Activated B cell treated with CpG ODN at 0.5 μM for 24 hours (primary cell): Measurements from ENCODE around the gene NR3C2. TPM values are rescaled to one million over a fixed set of nuclear protein-coding genes. Genes with fewer than 3 reads are reported as not detected.

Experiments
- ATAC-seq: fragments of 200-7000 bp; cut with Tn5 transposase; one replicate; pipeline ENCODE4 v1.10.0; 2021; ENCODE audit warnings: low read depth, mild to moderate bottlenecking, moderate library complexity
- CTCF ChIA-PET: fragments of 350-600 bp; sonication (Branson Sonifier 250); formaldehyde crosslinking; loops from one replicate; lab custom pipeline; 2021; ENCODE audit warnings: antibody characterized with exemption; lab: Charles Lee
- POLR2A ChIA-PET: fragments of 350-600 bp; sonication (Branson Sonifier 250); formaldehyde crosslinking; loops from one replicate; lab custom pipeline; 2021; ENCODE audit warnings: antibody characterized with exemption; lab: Charles Lee
- DNase-seq: peaks from one replicate; pipeline ENCODE4 v3.0.0; 2022
- H3K27ac Mint-ChIP-seq: one replicate; pipeline ENCODE4 v1.8.0; 2020; ENCODE audit warnings: mixed read lengths
- H3K27me3 Mint-ChIP-seq: one replicate; pipeline ENCODE4 v1.8.0; 2021; ENCODE audit warnings: mixed read lengths
- H3K36me3 Mint-ChIP-seq: one replicate; pipeline ENCODE4 v1.8.0; 2021; ENCODE audit warnings: low read depth, mixed read lengths
- H3K4me1 Mint-ChIP-seq: one replicate; pipeline ENCODE4 v1.8.0; 2021; ENCODE audit warnings: mixed read lengths
- H3K4me3 Mint-ChIP-seq: one replicate; pipeline ENCODE4 v1.8.0; 2020; ENCODE audit warnings: mild to moderate bottlenecking, mixed read lengths
- H3K9me3 Mint-ChIP-seq: one replicate; pipeline ENCODE4 v1.8.0; 2020; ENCODE audit warnings: mixed read lengths
- CTCF ChIP-seq: fragments of 200-600 bp; IDR thresholded peaks from one replicate; pipeline ENCODE4 v1.8.0; 2022; ENCODE audit warnings: antibody characterized with exemption, mild to moderate bottlenecking
- intact Hi-C: fragments of 100-400 bp; cut with micrococcal nuclease; formaldehyde crosslinking; loops from one replicate; pipeline ENCODE4 v1.15.1; 2024
- total RNA-seq: library from RNA; stranded (reverse); gene quantifications from 2 replicates; pipeline ENCODE4 v1.2.3, GENCODE V29; 2022

Gene NR3C2
- total RNA-seq, 1 donor from 2014 or later = 4.5 TPM

GRCh38 chr4:148396986-148397673 lies 45.1 kb downstream of the NR3C2 start:
- ChIA-PET CTCF (interaction anchor here (1.2 kb wide), 1 partner anchor 11 kb away, joined by 3 read pairs; no protein-coding TSS in a partner anchor), POLR2A (no interaction called here)
- Mint-ChIP-seq H3K27ac (no peak overlapping the region), H3K4me1 (no peaks in the 10 kb centered on the region), H3K9me3 (no peaks in the 10 kb centered on the region), H3K27me3 (no peaks in the 10 kb centered on the region), H3K36me3 (no peaks in the 10 kb centered on the region), H3K4me3 (no peak overlapping the region)
- intact Hi-C loops = no loop called here
- no peak for TF ChIP-seq CTCF
- no peak for ATAC-seq
- DNase-seq = no peak

- Mint-ChIP-seq H3K9me3 (no peaks in the 10 kb centered on the region), H3K27me3 (no peaks in the 10 kb centered on the region), H3K4me3 (no peak overlapping the region), H3K4me1 (no peaks in the 10 kb centered on the region), H3K27ac (no peak overlapping the region), H3K36me3 (no peaks in the 10 kb centered on the region)
- ChIA-PET CTCF (no interaction called here), POLR2A (no interaction called here)
- ATAC-seq (no peak), DNase-seq (no peak)
- TF ChIP-seq CTCF = no peak
- intact Hi-C loops = no loop called here
These were observed 46.4 kb downstream of the NR3C2 start for GRCh38 chr4:148395771-148396170.

- no peaks in the 10 kb centered on the region for H3K27me3 Mint-ChIP-seq
- H3K4me1 Mint-ChIP-seq = no peaks in the 10 kb centered on the region
- POLR2A ChIA-PET = no interaction called here
- no peak overlapping the region for H3K4me3 Mint-ChIP-seq
- ATAC-seq (no peak), DNase-seq (no peak)
- CTCF ChIA-PET = no interaction called here
- H3K36me3 Mint-ChIP-seq = no peaks in the 10 kb centered on the region
- no peak for TF ChIP-seq CTCF
- no peaks in the 10 kb centered on the region for H3K9me3 Mint-ChIP-seq
- no peak overlapping the region for H3K27ac Mint-ChIP-seq
- intact Hi-C loops = no loop called here
These were observed 51.2 kb downstream of the NR3C2 start for GRCh38 chr4:148391056-148391455.

GRCh38 chr4:148390311-148390710 lies 51.9 kb downstream of the NR3C2 start:
- intact Hi-C loops = no loop called here
- Mint-ChIP-seq H3K9me3 (no peaks in the 10 kb centered on the region), H3K4me3 (no peak overlapping the region), H3K36me3 (no peaks in the 10 kb centered on the region), H3K27me3 (no peaks in the 10 kb centered on the region), H3K27ac (no peak overlapping the region), H3K4me1 (no peaks in the 10 kb centered on the region)
- ChIA-PET CTCF (no interaction called here), POLR2A (no interaction called here)
- no peak for DNase-seq
- ATAC-seq = no peak
- no peak for TF ChIP-seq CTCF

GRCh38 chr4:148380291-148380690 lies 61.9 kb downstream of the NR3C2 start:
- ChIA-PET POLR2A (interaction anchor here (0.6 kb wide), 1 partner anchor 775 kb away, joined by 3 read pairs; no protein-coding TSS in a partner anchor), CTCF (no interaction called here)
- ATAC-seq = no peak
- TF ChIP-seq CTCF = no peak
- peaks cover 10% of the 10 kb centered on the region for H3K9me3 Mint-ChIP-seq
- intact Hi-C loops = no loop called here
- no peak overlapping the region for H3K4me3 Mint-ChIP-seq
- no peak overlapping the region for H3K27ac Mint-ChIP-seq
- H3K4me1 Mint-ChIP-seq = peaks cover 12% of the 10 kb centered on the region
- DNase-seq = no peak
- H3K36me3 Mint-ChIP-seq = peaks cover 13% of the 10 kb centered on the region
- H3K27me3 Mint-ChIP-seq = no peaks in the 10 kb centered on the region
